ENCODE results near the gene MOK. TPM values are rescaled to one million over a fixed set of nuclear protein-coding genes. Genes with fewer than 3 reads are reported as not detected.
A peak's percentile ranks its signal among the peaks of the same experiment; 100 is the strongest.

Gene MOK
- total RNA-seq, 1 donor from 2014 or later, result 5.2 TPM

- peaks cover 0 to 10% (median 6%) of the 10 kb centered on the region in 3 donors for H3K4me1 ChIP-seq (ENCODE audit: control insufficient read depth in 3 of 3, insufficient read depth in 3 of 3, low read length in 3 of 3)
- no peak overlapping the region for H3K4me3 ChIP-seq (ENCODE audit: low read length in 3 of 3)
- H3K9me3 ChIP-seq (ENCODE audit: control insufficient read depth in 3 of 3, low read length in 3 of 3), result no peaks in the 10 kb centered on the region
- no peaks in the 10 kb centered on the region for H3K27me3 ChIP-seq (ENCODE audit: control insufficient read depth in 3 of 3, insufficient read depth in 3 of 3, low read length in 3 of 3)
- no peak overlapping the region for H3K27ac ChIP-seq (ENCODE audit: low read depth, low read length)
- H3K9ac ChIP-seq (ENCODE audit: low read depth in 1 of 3, low read length in 3 of 3), result no peak overlapping the region
- H3K36me3 ChIP-seq (ENCODE audit: control insufficient read depth in 3 of 3, insufficient read depth in 3 of 3, low read length in 3 of 3), result no peaks in the 10 kb centered on the region
Observed at GRCh38 chr14:102230481-102231210, 74.3 kb downstream of the MOK start.

GRCh38 chr14:102229739-102230092 is 75.2 kb downstream of the MOK start:
- Histone ChIP-seq H3K27me3 (ENCODE audit: control insufficient read depth in 3 of 3, insufficient read depth in 3 of 3, low read length in 3 of 3) (no peaks in the 10 kb centered on the region), H3K4me3 (ENCODE audit: low read length in 3 of 3) (no peak overlapping the region), H3K9ac (ENCODE audit: low read depth in 1 of 3, low read length in 3 of 3) (no peak overlapping the region), H3K27ac (ENCODE audit: low read depth, low read length) (no peak overlapping the region), H3K4me1 (ENCODE audit: control insufficient read depth in 3 of 3, insufficient read depth in 3 of 3, low read length in 3 of 3) (peaks cover 0 to 6% (median 0%) of the 10 kb centered on the region in 3 donors), H3K36me3 (ENCODE audit: control insufficient read depth in 3 of 3, insufficient read depth in 3 of 3, low read length in 3 of 3) (no peaks in the 10 kb centered on the region), H3K9me3 (ENCODE audit: control insufficient read depth in 3 of 3, low read length in 3 of 3) (no peaks in the 10 kb centered on the region)

GRCh38 chr14:102229071-102229738 is 75.8 kb downstream of the MOK start:
- Histone ChIP-seq H3K27ac (ENCODE audit: low read depth, low read length) (no peak overlapping the region), H3K4me1 (ENCODE audit: control insufficient read depth in 3 of 3, insufficient read depth in 3 of 3, low read length in 3 of 3) (peaks cover 0 to 6% (median 0%) of the 10 kb centered on the region in 3 donors), H3K9ac (ENCODE audit: low read depth in 1 of 3, low read length in 3 of 3) (no peak overlapping the region), H3K4me3 (ENCODE audit: low read length in 3 of 3) (no peak overlapping the region), H3K36me3 (ENCODE audit: control insufficient read depth in 3 of 3, insufficient read depth in 3 of 3, low read length in 3 of 3) (no peaks in the 10 kb centered on the region), H3K27me3 (ENCODE audit: control insufficient read depth in 3 of 3, insufficient read depth in 3 of 3, low read length in 3 of 3) (no peaks in the 10 kb centered on the region), H3K9me3 (ENCODE audit: control insufficient read depth in 3 of 3, low read length in 3 of 3) (no peaks in the 10 kb centered on the region)

GRCh38 chr14:102227184-102227964 is 77.6 kb downstream of the MOK start:
- Histone ChIP-seq H3K27ac (ENCODE audit: low read depth, low read length) (no peak overlapping the region), H3K9ac (ENCODE audit: low read depth in 1 of 3, low read length in 3 of 3) (peak overlapping the region in 2 of 3 donors; percentile 20 to 40), H3K36me3 (ENCODE audit: control insufficient read depth in 3 of 3, insufficient read depth in 3 of 3, low read length in 3 of 3) (peaks cover 4 to 6% (median 4%) of the 10 kb centered on the region in 3 donors), H3K4me1 (ENCODE audit: control insufficient read depth in 3 of 3, insufficient read depth in 3 of 3, low read length in 3 of 3) (peaks cover 0 to 6% (median 0%) of the 10 kb centered on the region in 3 donors), H3K9me3 (ENCODE audit: control insufficient read depth in 3 of 3, low read length in 3 of 3) (no peaks in the 10 kb centered on the region), H3K4me3 (ENCODE audit: low read length in 3 of 3) (peak overlapping the region in 1 of 3 donors; percentile 41), H3K27me3 (ENCODE audit: control insufficient read depth in 3 of 3, insufficient read depth in 3 of 3, low read length in 3 of 3) (no peaks in the 10 kb centered on the region)

GRCh38 chr14:102226356-102227125 is 78.4 kb downstream of the MOK start:
- no peak overlapping the region for H3K9ac ChIP-seq (ENCODE audit: low read depth in 1 of 3, low read length in 3 of 3)
- no peaks in the 10 kb centered on the region for H3K27me3 ChIP-seq (ENCODE audit: control insufficient read depth in 3 of 3, insufficient read depth in 3 of 3, low read length in 3 of 3)
- peaks cover 0 to 3% (median 0%) of the 10 kb centered on the region in 3 donors for H3K4me1 ChIP-seq (ENCODE audit: control insufficient read depth in 3 of 3, insufficient read depth in 3 of 3, low read length in 3 of 3)
- peaks cover 4 to 6% (median 4%) of the 10 kb centered on the region in 3 donors for H3K36me3 ChIP-seq (ENCODE audit: control insufficient read depth in 3 of 3, insufficient read depth in 3 of 3, low read length in 3 of 3)
- no peaks in the 10 kb centered on the region for H3K9me3 ChIP-seq (ENCODE audit: control insufficient read depth in 3 of 3, low read length in 3 of 3)
- H3K27ac ChIP-seq (ENCODE audit: low read depth, low read length), result no peak overlapping the region
- no peak overlapping the region for H3K4me3 ChIP-seq (ENCODE audit: low read length in 3 of 3)

GRCh38 chr14:102225936-102226335 is 79.0 kb downstream of the MOK start:
- no peak overlapping the region for H3K4me3 ChIP-seq (ENCODE audit: low read length in 3 of 3)
- H3K27me3 ChIP-seq (ENCODE audit: control insufficient read depth in 3 of 3, insufficient read depth in 3 of 3, low read length in 3 of 3), result no peaks in the 10 kb centered on the region
- no peaks in the 10 kb centered on the region for H3K9me3 ChIP-seq (ENCODE audit: control insufficient read depth in 3 of 3, low read length in 3 of 3)
- peaks cover 0 to 3% (median 0%) of the 10 kb centered on the region in 3 donors for H3K4me1 ChIP-seq (ENCODE audit: control insufficient read depth in 3 of 3, insufficient read depth in 3 of 3, low read length in 3 of 3)
- no peak overlapping the region for H3K9ac ChIP-seq (ENCODE audit: low read depth in 1 of 3, low read length in 3 of 3)
- peaks cover 4 to 6% (median 5%) of the 10 kb centered on the region in 3 donors for H3K36me3 ChIP-seq (ENCODE audit: control insufficient read depth in 3 of 3, insufficient read depth in 3 of 3, low read length in 3 of 3)
- H3K27ac ChIP-seq (ENCODE audit: low read depth, low read length), result no peak overlapping the region

GRCh38 chr14:102225386-102225785 is 79.6 kb downstream of the MOK start:
- H3K27me3 ChIP-seq (ENCODE audit: control insufficient read depth in 3 of 3, insufficient read depth in 3 of 3, low read length in 3 of 3), result no peaks in the 10 kb centered on the region
- peaks cover 0 to 3% (median 0%) of the 10 kb centered on the region in 3 donors for H3K4me1 ChIP-seq (ENCODE audit: control insufficient read depth in 3 of 3, insufficient read depth in 3 of 3, low read length in 3 of 3)
- peaks cover 4 to 7% (median 6%) of the 10 kb centered on the region in 3 donors for H3K36me3 ChIP-seq (ENCODE audit: control insufficient read depth in 3 of 3, insufficient read depth in 3 of 3, low read length in 3 of 3)
- no peak overlapping the region for H3K9ac ChIP-seq (ENCODE audit: low read depth in 1 of 3, low read length in 3 of 3)
- H3K4me3 ChIP-seq (ENCODE audit: low read length in 3 of 3), result no peak overlapping the region
- H3K27ac ChIP-seq (ENCODE audit: low read depth, low read length), result no peak overlapping the region
- no peaks in the 10 kb centered on the region for H3K9me3 ChIP-seq (ENCODE audit: control insufficient read depth in 3 of 3, low read length in 3 of 3)

- H3K9ac ChIP-seq (ENCODE audit: low read depth in 1 of 3, low read length in 3 of 3), result no peak overlapping the region
- no peak overlapping the region for H3K27ac ChIP-seq (ENCODE audit: low read depth, low read length)
- peaks cover 6 to 7% (median 6%) of the 10 kb centered on the region in 3 donors for H3K36me3 ChIP-seq (ENCODE audit: control insufficient read depth in 3 of 3, insufficient read depth in 3 of 3, low read length in 3 of 3)
- H3K4me3 ChIP-seq (ENCODE audit: low read length in 3 of 3), result no peak overlapping the region
- H3K27me3 ChIP-seq (ENCODE audit: control insufficient read depth in 3 of 3, insufficient read depth in 3 of 3, low read length in 3 of 3), result no peaks in the 10 kb centered on the region
- no peaks in the 10 kb centered on the region for H3K9me3 ChIP-seq (ENCODE audit: control insufficient read depth in 3 of 3, low read length in 3 of 3)
- H3K4me1 ChIP-seq (ENCODE audit: control insufficient read depth in 3 of 3, insufficient read depth in 3 of 3, low read length in 3 of 3), result peaks cover 4 to 8% (median 7%) of the 10 kb centered on the region in 3 donors
Observed at GRCh38 chr14:102223682-102224081, 81.3 kb downstream of the MOK start.

- Histone ChIP-seq H3K27ac (ENCODE audit: low read depth, low read length) (no peak overlapping the region), H3K36me3 (ENCODE audit: control insufficient read depth in 3 of 3, insufficient read depth in 3 of 3, low read length in 3 of 3) (peaks cover 6 to 7% (median 6%) of the 10 kb centered on the region in 3 donors), H3K27me3 (ENCODE audit: control insufficient read depth in 3 of 3, insufficient read depth in 3 of 3, low read length in 3 of 3) (no peaks in the 10 kb centered on the region), H3K9ac (ENCODE audit: low read depth in 1 of 3, low read length in 3 of 3) (no peak overlapping the region), H3K9me3 (ENCODE audit: control insufficient read depth in 3 of 3, low read length in 3 of 3) (no peaks in the 10 kb centered on the region), H3K4me3 (ENCODE audit: low read length in 3 of 3) (no peak overlapping the region), H3K4me1 (ENCODE audit: control insufficient read depth in 3 of 3, insufficient read depth in 3 of 3, low read length in 3 of 3) (peaks cover 11 to 17% (median 16%) of the 10 kb centered on the region in 3 donors)
Observed at GRCh38 chr14:102222751-102223150, 82.2 kb downstream of the MOK start.
